Activated CD8-positive, alpha-beta T cell treated with anti-CD3 and anti-CD28 coated beads, Interleukin-2, amount 10 ng/mL, durations not matched to agents 7 days and 5 days (primary cell): ENCODE data around the gene RAB4A. TPM values are rescaled to one million over a fixed set of nuclear protein-coding genes. Genes with fewer than 3 reads are reported as not detected.

ENCODE experiments used
- ATAC-seq: fragments of 150-1000 bp; cut with Tn5 transposase; one replicate; pipeline ENCODE4 v1.10.0; 2021; ENCODE audit warnings: moderate library complexity
- CTCF ChIA-PET: fragments of 350-600 bp; sonication (Branson Sonifier 250); formaldehyde crosslinking; loops from one replicate; lab custom pipeline; 2021; ENCODE audit warnings: antibody characterized with exemption; lab: Charles Lee
- POLR2A ChIA-PET: fragments of 350-600 bp; sonication (Branson Sonifier 250); formaldehyde crosslinking; loops from one replicate; lab custom pipeline; 2021; ENCODE audit warnings: antibody characterized with exemption; lab: Charles Lee
- DNase-seq: peaks from one replicate; pipeline ENCODE4 v3.0.0-alpha.2; 2020
- H3K27ac Mint-ChIP-seq: one replicate; pipeline ENCODE4 v1.8.0; 2021; ENCODE audit warnings: mild to moderate bottlenecking, mixed read lengths
- H3K27me3 Mint-ChIP-seq: one replicate; pipeline ENCODE4 v1.8.0; 2021; ENCODE audit warnings: low read depth, mixed read lengths
- H3K36me3 Mint-ChIP-seq: one replicate; pipeline ENCODE4 v1.8.0; 2021; ENCODE audit warnings: low read depth, mixed read lengths
- H3K4me1 Mint-ChIP-seq: one replicate; pipeline ENCODE4 v1.8.0; 2021; ENCODE audit warnings: low read depth, mixed read lengths
- H3K4me3 Mint-ChIP-seq: one replicate; pipeline ENCODE4 v1.8.0; 2021; ENCODE audit warnings: mild to moderate bottlenecking, mixed read lengths
- H3K9me3 Mint-ChIP-seq: one replicate; pipeline ENCODE4 v1.8.0; 2022; ENCODE audit warnings: mixed read lengths; ENCODE audit not compliant: insufficient read depth
- total RNA-seq, 2 experiments: library from RNA; stranded (reverse); gene quantifications; one replicate each; pipeline ENCODE4 v1.2.3, GENCODE V29; 2021

Gene RAB4A
- total RNA-seq, 2 experiments from 2014 or later, result 40.4 to 41.7 TPM

DNA sequence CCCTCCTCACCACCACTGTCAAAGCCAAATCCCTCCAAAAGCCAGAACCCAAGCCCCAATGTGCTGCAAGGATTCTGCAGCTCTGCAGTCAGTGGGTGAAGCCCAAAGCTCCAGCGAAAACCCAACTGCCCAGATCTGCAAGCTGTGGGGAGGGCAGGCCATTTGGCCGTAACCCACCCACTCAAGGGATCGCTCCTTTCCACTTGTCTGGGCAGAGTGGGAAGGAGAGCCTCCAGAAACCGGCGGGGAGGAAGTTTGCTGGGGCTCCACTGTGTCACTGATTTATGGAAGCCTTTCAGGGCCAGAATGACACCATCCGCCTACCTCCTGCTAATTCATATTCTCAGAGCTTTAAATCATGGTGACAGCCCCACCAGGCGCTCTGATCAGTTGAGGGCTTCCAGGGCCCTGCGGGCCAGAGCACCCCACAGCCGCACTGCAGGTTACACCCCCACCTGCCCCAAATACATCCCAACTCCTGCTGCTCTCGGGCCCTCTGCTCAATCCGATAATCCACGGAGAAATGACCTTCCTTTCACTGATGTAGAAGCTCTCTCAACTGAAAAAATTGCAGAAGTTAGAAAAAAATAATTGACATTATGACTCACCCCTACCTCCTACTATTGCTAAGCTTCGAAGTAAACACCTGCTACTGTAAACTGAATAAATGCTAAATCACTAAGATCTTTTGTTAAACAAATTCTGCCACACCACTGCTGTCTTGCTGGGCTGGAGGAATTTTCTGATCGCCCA lies 40.6 kb upstream of the RAB4A start:
- Mint-ChIP-seq H3K9me3 (no peaks in the 10 kb centered on the region), H3K36me3 (no peaks in the 10 kb centered on the region), H3K4me1 (peaks cover 10% of the 10 kb centered on the region), H3K27ac (no peak overlapping the region), H3K4me3 (no peak overlapping the region), H3K27me3 (peaks cover 15% of the 10 kb centered on the region)
- ChIA-PET CTCF (interaction anchor here (1.1 to 7.1 kb wide), 6 partner anchors 16 to 563 kb away, joined by 3 to 81 read pairs (median 6); partner anchors contain the start of gene RHOU), POLR2A (interaction anchor here (0.6 kb wide), 1 partner anchor 555 kb away, joined by 3 read pairs; no protein-coding TSS in a partner anchor)
- no peak for ATAC-seq
- DNase-seq, result no peak

DNA sequence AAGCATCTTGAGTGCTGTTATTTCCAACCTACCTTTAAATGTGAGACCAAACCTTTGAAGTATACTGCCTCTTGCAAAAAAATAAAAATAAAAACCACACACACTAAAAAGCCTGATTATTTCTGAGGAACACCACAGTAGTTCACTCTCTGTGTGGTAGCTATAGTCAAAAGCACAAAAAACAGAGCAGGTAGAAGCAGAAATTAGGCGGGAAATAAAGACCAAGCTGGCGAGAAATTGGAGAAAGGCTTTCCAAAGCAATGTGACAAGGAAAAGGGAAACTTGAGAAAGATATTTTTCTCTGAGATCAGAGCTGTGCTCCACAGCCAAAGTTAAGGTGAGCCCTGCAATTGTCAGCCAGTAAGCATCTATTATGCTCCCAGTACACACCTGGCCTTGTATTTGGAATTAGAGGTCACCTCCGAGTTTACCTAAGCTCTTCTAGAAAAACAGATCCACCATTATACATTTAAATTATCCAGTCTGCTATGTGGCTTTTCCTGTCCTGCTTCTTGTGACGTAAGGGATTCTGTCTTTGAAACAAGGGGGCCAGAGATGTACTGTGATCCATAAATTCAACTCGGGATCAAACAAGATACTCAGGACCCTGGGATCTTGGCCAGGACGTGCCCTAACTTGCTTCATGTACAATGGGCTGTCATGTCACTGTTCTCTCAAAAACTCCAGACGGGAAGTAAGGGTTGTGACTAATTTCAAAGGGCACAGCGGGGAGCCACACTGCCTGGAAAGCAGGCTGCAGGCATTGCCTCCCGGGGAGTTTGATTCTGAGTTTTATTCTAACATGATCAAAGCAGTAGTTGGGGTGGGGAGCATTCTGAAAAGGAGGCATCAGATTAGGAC lies 39.8 kb upstream of the RAB4A start:
- H3K4me3 Mint-ChIP-seq, result no peak overlapping the region
- POLR2A ChIA-PET, result no interaction called here
- DNase-seq (no peak), ATAC-seq (no peak)
- H3K27me3 Mint-ChIP-seq, result peaks cover 15% of the 10 kb centered on the region
- CTCF ChIA-PET, result interaction anchor here (1.1 to 7.1 kb wide), 3 partner anchors 25 to 564 kb away, joined by 4 to 81 read pairs (median 73); partner anchors contain the start of gene RHOU
- H3K27ac Mint-ChIP-seq, result no peak overlapping the region
- no peaks in the 10 kb centered on the region for H3K36me3 Mint-ChIP-seq
- H3K9me3 Mint-ChIP-seq, result no peaks in the 10 kb centered on the region
- H3K4me1 Mint-ChIP-seq, result peaks cover 10% of the 10 kb centered on the region

DNA sequence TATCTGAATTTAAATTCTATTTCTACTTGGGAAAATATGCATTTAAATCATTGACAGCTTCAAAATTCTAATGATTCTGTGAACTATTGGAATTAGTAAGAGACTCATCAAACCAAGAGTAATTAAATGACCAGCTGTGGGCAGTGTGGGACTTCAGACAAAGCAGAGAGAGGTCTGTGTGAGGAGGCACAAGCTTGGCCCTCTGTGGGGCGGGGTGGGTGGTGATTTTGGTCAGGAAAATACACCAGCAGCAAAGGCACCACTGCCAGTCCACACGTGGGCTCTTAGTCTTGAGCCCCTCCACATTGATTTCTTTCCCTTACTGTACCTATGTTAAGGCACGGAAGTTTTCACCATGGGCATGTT lies 39.2 kb upstream of the RAB4A start:
- CTCF ChIA-PET, result interaction anchor here (5.5 to 7.1 kb wide), 2 partner anchors 24 to 565 kb away, joined by 73 to 81 read pairs; no protein-coding TSS in a partner anchor
- POLR2A ChIA-PET, result no interaction called here

DNA sequence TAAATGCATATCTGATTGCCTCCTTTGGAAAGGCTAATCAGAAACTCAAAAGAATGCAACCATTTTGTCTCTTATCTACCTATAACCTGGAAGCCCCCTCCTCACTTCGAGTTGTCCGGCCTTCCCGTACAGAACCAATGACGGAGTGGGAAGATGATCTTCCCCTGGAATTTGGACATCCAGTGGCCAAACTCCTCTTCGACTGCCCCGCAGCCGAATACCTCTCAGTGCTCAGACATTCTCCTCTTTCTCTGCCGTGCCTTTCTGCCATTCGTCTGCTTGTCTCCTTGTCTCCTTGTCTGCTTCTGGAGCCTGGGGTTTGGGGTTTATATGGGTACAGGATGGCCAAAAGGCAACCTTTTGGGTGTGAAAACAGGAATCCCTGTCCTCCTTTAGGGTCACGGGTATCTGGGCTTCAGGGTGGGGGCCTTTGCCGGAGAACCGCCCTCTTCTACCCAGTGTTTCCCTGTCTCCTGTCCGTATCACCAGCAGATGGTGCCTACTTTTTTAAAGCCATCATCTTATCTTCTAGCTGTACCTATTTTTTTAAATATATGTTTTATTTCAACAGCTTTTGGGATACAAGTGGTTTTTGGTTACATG lies 35.9 kb upstream of the RAB4A start:
- POLR2A ChIA-PET, result no interaction called here
- ATAC-seq (no peak), DNase-seq (no peak)
- Mint-ChIP-seq H3K9me3 (no peaks in the 10 kb centered on the region), H3K36me3 (no peaks in the 10 kb centered on the region), H3K27ac (no peak overlapping the region), H3K4me1 (no peaks in the 10 kb centered on the region), H3K27me3 (peaks cover 9% of the 10 kb centered on the region), H3K4me3 (no peak overlapping the region)
- CTCF ChIA-PET, result interaction anchor here (0.6 kb wide), 1 partner anchor 20 kb away, joined by 3 read pairs; no protein-coding TSS in a partner anchor

More for the DNA sequence above, 39.2 kb upstream of the RAB4A start:
- Mint-ChIP-seq H3K27ac (no peak overlapping the region), H3K4me1 (peaks cover 10% of the 10 kb centered on the region), H3K27me3 (peaks cover 15% of the 10 kb centered on the region), H3K4me3 (no peak overlapping the region), H3K36me3 (no peaks in the 10 kb centered on the region), H3K9me3 (no peaks in the 10 kb centered on the region)
- no peak for ATAC-seq
- no peak for DNase-seq

DNA sequence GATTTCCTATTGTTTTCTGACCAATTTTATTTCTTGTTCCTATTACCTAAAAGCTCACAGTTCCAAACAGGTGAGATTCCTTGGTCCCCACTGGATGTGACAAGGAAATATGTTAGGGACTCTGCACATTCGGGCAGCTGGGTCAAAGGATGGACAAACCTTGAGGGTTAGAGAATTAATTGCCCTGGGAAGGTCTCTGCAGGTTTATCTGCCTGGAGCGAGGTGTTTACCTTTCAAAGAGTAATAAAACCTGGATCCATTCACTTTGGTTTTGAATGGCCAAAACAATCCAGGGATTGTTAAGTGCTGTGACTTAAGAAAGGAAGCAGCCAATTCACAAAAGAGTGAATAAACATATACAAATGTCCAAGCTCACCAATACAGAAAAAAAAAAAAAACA lies 33.6 kb upstream of the RAB4A start:
- Mint-ChIP-seq H3K27ac (no peak overlapping the region), H3K36me3 (no peaks in the 10 kb centered on the region), H3K4me3 (no peak overlapping the region), H3K4me1 (no peaks in the 10 kb centered on the region), H3K27me3 (peaks cover 5% of the 10 kb centered on the region), H3K9me3 (no peaks in the 10 kb centered on the region)
- CTCF ChIA-PET, result interaction anchor here (1.0 to 2.4 kb wide), 2 partner anchors 9 to 573 kb away, joined by 3 to 20 read pairs; no protein-coding TSS in a partner anchor
- ATAC-seq (no peak), DNase-seq (no peak)
- POLR2A ChIA-PET, result no interaction called here

DNA sequence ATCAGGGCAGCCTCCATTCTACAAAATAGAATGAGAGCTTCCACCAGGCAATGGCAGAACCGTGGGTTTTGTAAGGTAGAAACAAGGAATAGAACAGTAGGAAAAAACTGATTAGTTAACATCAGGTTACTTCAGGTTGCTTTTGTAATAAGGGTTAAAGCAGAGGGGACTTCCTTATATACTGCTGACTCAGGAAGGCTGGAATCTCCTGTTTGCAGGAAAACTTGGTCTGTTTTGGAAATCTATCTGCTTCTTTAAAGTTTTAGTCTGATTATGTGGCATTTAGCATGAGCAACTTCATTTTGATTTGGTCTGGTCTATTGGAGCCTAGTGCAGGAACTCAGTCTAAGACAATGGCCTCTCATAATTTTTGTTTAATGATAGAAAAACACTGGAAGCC lies 32.7 kb upstream of the RAB4A start:
- DNase-seq (no peak), ATAC-seq (no peak)
- Mint-ChIP-seq H3K27ac (no peak overlapping the region), H3K4me3 (no peak overlapping the region), H3K36me3 (no peaks in the 10 kb centered on the region), H3K27me3 (peaks cover 5% of the 10 kb centered on the region), H3K4me1 (no peaks in the 10 kb centered on the region), H3K9me3 (peaks cover 3% of the 10 kb centered on the region)
- POLR2A ChIA-PET, result no interaction called here
- CTCF ChIA-PET, result interaction anchor here (1.3 kb wide), 1 partner anchor 11 kb away, joined by 6 read pairs; no protein-coding TSS in a partner anchor

DNA sequence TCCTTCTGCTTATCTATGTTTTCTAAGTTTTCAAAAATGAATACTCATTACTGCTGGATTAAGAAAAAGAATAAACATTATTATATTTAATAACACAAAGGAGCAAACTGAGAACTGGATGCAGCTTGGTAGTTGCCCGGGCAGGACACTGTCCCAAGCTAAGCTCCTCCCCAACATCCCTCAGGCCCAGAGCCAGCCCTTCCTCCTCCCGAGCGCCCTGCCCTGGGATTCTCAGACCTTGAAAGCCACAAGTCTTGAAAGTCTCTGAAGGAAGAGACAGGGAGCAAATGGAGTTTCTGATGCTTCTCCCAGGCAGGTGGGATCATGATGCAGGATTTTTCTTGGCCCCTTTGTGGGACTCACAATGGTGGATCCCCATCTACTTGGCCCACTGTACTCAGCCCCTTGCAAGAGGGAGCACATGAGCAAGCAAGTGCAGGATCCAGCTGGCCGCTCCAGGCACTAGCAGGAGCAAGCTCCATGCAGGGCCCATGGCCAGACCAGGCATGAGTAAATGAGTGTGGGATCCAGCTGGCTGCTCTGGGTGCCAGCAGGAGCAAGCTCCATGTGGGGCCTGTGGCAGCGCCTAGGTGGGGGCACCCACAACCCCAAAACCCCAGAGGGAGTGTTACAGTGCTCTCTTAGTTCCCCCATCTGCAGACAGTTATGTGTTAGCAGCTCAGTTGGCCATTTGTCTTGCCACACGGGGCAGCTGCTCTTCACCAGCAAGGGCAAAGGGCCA lies 32.1 kb upstream of the RAB4A start:
- peaks cover 9% of the 10 kb centered on the region for H3K9me3 Mint-ChIP-seq
- DNase-seq, result no peak
- H3K27ac Mint-ChIP-seq, result no peak overlapping the region
- no peak overlapping the region for H3K4me3 Mint-ChIP-seq
- no peak for ATAC-seq
- H3K27me3 Mint-ChIP-seq, result peaks cover 5% of the 10 kb centered on the region
- ChIA-PET CTCF (interaction anchor here (1.3 kb wide), 1 partner anchor 11 kb away, joined by 6 read pairs; no protein-coding TSS in a partner anchor), POLR2A (no interaction called here)
- no peaks in the 10 kb centered on the region for H3K36me3 Mint-ChIP-seq
- H3K4me1 Mint-ChIP-seq, result no peaks in the 10 kb centered on the region

DNA sequence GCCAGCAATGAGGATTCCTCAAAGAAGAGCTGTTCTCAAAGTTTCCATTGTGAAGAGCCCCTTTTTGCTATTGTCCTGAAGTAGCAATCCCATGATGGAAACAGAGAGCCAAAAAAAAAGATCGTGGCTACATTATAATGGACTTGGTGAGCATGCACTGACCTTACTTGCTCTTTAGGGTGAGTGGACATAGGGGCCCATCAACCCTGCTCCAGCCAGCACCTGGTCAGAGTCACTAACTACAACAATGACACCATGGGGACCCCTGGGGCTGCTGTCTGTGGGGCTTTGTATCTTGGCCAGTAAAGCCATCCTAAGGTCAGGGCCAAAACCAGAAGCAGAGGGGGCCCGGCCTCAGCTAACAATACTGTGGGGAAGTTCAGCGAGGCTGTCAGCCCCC lies 30.4 kb upstream of the RAB4A start:
- ATAC-seq, result no peak
- CTCF ChIA-PET, result interaction anchor here (0.7 kb wide), 1 partner anchor 14 kb away, joined by 3 read pairs; no protein-coding TSS in a partner anchor
- Mint-ChIP-seq H3K4me1 (no peaks in the 10 kb centered on the region), H3K4me3 (no peak overlapping the region), H3K9me3 (peaks cover 18% of the 10 kb centered on the region), H3K27me3 (no peaks in the 10 kb centered on the region), H3K36me3 (no peaks in the 10 kb centered on the region), H3K27ac (no peak overlapping the region)
- POLR2A ChIA-PET, result no interaction called here
- no peak for DNase-seq

DNA sequence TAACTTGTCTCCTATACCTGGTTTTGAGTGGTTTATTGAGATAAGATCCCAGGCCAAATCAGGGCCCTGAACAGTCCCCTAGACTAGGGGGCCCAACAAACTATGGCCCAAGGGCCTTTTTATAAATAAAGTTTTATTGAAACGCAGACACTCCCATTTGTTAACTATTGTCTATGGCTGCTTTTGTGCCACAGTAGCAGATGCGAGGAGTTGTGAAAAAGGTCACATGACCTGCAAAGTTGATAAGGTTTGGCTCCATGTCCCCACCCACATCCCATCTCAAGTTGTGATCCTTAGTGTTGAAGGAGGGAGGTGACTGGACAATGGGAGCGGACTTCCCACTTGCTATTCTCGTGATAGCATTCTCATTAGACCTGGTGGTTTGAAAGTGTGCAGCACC lies 29.5 kb upstream of the RAB4A start:
- ATAC-seq, result no peak
- DNase-seq, result no peak
- no peaks in the 10 kb centered on the region for H3K4me1 Mint-ChIP-seq
- H3K4me3 Mint-ChIP-seq, result no peak overlapping the region
- H3K36me3 Mint-ChIP-seq, result no peaks in the 10 kb centered on the region
- H3K27me3 Mint-ChIP-seq, result no peaks in the 10 kb centered on the region
- no peak overlapping the region for H3K27ac Mint-ChIP-seq
- CTCF ChIA-PET, result no interaction called here
- H3K9me3 Mint-ChIP-seq, result peaks cover 18% of the 10 kb centered on the region
- POLR2A ChIA-PET, result no interaction called here

DNA sequence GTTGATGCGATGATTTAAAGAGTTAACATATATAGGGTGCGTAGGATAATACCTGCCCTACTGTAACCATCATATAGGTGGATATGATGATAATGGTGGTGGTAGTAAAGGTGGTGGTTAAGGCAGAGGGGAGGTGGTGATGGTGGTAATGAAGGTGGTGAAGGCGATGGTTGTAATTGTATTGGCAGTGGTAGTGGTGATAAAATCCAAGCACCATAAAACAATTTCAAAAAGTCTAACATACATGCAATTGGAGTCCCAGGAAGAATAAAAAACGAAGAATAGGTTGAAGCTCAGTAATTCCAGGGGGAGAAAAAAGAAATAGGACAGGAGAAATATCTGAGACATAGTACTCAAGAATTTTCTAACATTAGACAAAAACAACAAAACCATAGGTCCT lies 27.3 kb upstream of the RAB4A start:
- ATAC-seq, result no peak
- H3K36me3 Mint-ChIP-seq, result no peaks in the 10 kb centered on the region
- ChIA-PET POLR2A (interaction anchor here (0.6 kb wide), 1 partner anchor 82 kb away, joined by 3 read pairs; no protein-coding TSS in a partner anchor), CTCF (interaction anchor here (0.7 to 1.2 kb wide), 2 partner anchors 14 to 16 kb away, joined by 3 to 4 read pairs; no protein-coding TSS in a partner anchor)
- no peak overlapping the region for H3K27ac Mint-ChIP-seq
- H3K27me3 Mint-ChIP-seq, result no peaks in the 10 kb centered on the region
- no peak overlapping the region for H3K4me3 Mint-ChIP-seq
- peaks cover 1% of the 10 kb centered on the region for H3K4me1 Mint-ChIP-seq
- DNase-seq, result no peak
- H3K9me3 Mint-ChIP-seq, result peaks cover 18% of the 10 kb centered on the region

DNA sequence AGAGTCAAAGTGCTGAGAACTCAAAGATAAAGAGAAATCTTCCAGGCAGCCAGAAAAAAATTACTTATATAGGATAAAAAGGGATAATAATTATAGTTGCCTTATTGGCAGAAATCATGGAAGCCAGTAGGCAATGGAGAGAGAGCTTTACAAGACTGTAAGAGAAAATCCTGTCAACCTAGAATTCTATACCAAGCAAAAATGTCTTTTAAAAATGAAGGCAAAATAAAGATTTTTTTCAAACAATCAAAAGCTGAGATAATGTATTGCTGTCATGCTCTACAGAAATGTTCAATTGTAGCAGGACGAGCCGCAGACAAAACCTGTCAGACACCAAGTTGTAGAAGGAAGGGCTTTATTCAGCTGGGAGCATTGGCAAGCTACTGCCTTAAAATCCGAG lies 26.8 kb upstream of the RAB4A start:
- peaks cover 6% of the 10 kb centered on the region for H3K4me1 Mint-ChIP-seq
- peaks cover 18% of the 10 kb centered on the region for H3K9me3 Mint-ChIP-seq
- POLR2A ChIA-PET, result no interaction called here
- H3K4me3 Mint-ChIP-seq, result no peak overlapping the region
- DNase-seq (no peak), ATAC-seq (no peak)
- CTCF ChIA-PET, result interaction anchor here (1.2 to 2.4 kb wide), 2 partner anchors 10 to 17 kb away, joined by 4 to 6 read pairs; no protein-coding TSS in a partner anchor
- H3K27ac Mint-ChIP-seq, result no peak overlapping the region
- H3K27me3 Mint-ChIP-seq, result no peaks in the 10 kb centered on the region
- no peaks in the 10 kb centered on the region for H3K36me3 Mint-ChIP-seq
